ENCODE measurements around the gene MEMO1.

GRCh38 chr2:31962757-31963361 lies 47.9 kb downstream of the MEMO1 start:
- TF ChIP-seq CTCF (conservative IDR thresholded peaks at IDR 0.05) (no peak), ZFX (IDR thresholded peaks at IDR 0.05) (no peak)
